HL-60/S4 (cell line): ENCODE measurements around the gene PPFIBP1.

Experiments
- in situ Hi-C: fragments of 300-500 bp; cut with MboI; formaldehyde crosslinking; loops from 2 replicates; pipeline ENCODE4 v1.14.3; 2022; ENCODE audit warnings: low sequenced_read_pairs

PPFIBP1 gene

DNA sequence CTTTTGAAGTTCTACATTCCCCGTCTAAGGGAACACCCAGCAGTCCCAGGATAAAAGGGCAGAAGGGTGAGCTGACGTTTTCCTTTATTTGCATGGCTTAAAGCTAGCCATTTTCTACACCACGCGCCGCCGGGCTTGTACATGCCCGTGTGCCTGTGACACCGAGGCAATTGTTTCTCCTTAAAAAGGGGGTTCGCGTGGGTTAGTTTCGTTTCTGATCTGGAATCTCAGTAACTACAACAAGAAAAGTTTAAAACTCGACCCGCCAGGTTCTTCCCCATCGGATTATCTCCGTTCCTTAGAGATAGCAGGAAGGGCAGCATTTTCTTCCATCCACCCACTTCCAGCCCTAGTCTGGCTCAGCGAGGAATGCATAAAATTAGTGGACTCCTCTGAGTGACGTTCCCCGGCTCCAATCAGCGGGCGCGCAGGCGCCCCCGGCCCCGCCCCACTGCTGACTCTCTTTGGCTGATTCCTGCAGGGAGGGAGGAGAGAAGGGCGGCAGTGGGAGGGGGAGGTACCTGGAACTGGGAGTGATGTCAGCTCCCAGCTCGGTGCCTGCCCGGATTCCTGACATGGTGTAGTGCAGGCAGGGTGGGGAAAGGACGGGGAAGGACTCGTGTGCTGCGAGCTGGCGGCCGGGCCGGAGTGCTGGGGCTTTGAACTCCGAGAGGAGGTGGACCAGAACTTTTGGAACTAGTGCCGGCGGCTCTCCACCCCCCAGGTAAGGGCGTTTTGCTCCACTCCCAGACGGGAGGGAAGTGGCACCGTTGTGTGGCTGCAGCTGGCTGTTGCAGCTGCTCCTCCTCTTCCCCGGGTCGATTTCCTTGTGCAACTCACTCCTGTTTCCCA, at the start of gene PPFIBP1:
PPFIBP1 (plus strand) TSS at position 565 of the 852 bp plus-strand sequence. CDS start 109,191 bp downstream, outside the sequence.
- in situ Hi-C loops: no loop called here

DNA sequence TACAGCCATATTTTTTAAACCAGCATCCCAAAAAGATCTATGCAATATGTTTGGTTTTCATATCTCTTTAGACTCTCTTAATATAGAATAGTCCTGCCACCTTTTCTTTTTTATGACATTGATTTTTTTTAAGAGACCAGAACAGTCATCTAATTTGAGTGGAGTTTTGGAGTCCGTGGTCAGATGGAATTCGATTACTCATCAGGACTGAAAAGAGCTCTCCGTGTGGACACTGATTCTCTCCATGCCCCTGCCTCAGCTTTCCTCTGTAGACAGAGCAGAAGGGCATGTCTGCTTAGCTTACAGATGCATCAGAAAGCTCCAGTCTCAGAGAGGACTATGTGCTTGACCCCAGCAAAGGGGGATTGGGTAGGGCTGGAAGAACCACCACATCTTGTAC, 49.7 kb upstream of the PPFIBP1 start:
- in situ Hi-C loops: no loop called here

DNA sequence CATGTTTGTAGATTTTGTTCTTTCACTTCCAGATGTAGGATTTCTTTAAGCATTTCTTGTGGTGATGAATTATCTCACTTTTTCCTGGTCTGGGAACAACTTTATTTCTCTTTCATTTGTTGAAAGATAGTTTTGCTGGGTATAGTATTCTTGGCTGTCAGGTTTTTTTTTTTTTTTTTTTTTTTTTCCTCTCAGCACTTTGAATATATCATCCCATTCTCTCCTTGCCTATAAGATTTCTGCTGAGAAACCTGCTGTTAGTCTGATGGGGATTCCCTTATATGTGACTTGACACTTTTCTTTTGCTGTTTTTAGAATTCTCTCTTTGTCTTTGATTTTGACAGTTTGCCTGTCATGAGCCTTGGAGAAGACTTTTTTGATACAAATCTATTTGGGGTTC, 47.0 kb upstream of the PPFIBP1 start:
- in situ Hi-C loops: no loop called here

DNA sequence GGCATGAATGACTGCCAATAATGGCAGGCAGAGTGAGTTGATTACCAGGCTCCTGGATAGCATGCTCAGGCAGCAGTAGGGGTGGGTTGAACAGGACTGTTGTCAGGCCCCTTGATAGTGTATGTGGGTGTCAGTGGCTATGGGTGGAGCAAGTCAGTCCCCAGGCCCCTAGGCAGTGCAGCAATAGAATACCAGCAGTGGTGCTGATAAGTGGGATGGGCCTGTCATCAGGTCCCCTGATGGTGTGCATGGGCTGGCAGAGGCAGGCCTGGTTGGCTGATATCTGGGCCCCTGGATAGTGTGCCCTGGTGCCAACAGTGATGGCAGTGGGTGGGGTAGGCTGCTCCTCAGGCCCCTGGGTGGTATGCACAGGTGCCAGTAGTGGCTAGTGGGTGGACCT, 45.1 kb upstream of the PPFIBP1 start:
- in situ Hi-C loops: no loop called here

DNA sequence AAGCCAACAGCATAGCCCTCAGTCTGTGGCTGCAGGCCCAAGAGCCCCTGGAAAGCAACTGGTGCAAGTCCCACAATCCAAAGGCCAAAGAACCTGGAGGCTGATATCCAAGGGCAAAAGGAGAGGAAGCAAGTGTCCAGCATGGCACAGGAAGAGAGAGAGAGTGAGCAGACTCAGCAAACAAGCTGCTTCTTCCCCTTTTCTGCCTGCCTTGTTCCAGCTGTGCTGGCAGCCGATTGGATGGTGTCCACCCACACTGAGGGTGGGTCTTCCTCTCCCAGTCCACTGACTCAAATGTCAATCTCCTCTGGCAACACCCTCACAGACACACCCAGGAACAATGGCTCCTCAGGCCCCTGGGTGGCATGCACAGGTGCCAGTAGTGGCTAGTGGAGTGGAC, 44.0 kb upstream of the PPFIBP1 start:
- in situ Hi-C loops: no loop called here

DNA sequence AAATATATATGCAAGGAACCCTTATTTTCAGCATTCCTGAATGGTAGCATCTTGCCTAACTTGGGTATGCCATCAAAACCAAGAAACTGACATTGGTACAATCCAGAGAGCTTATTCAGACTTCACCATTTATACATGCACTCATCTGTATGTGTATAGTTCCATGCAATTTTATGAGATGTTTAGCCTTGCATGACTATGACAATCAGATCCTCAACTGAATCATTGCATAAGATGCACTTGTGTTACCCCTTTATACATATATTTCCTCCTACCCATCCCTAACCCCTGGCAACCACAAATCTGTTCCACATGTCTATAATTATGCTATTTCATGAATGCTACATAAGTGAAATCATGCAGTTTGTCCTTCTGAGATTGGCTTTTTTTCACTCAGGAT, 37.0 kb upstream of the PPFIBP1 start:
- in situ Hi-C loops: no loop called here

DNA sequence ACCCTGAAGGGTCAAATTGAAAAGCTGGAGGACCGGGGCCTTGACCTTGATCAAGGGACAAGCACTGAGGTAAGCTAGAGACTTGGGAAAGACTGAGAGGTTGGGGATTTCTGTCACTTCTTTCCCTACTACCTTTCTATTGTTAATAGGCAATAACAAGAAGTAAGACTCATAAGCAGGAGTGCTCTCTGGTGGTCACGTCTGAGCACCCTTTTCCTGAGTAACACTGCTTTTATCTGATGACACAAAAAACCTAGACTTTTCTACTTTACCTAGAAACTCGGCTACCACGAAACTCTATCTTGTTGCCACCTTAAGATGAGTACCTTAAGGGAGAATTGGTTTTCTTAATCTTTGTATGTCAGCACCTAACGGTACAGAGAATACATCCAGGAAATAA, 35.5 kb upstream of the PPFIBP1 start:
- in situ Hi-C loops: no loop called here

DNA sequence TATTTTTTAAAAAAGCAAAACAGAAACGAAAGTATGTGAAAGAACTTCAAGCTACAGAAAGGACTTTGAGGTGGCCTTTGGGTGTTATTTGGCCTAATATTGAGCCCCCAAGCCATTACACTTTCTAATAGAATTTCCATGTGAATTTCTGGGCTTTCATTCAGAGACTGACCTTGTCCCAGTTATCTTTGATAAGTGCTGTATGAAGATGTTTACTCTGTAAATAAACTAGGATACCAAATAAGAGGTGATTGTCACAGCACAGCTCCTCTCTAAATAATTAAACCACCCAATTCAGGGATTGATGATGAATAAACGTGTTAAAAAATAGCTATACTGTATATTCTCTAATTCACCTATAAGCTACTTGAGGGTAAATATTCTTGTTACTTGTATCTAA, 32.8 kb upstream of the PPFIBP1 start:
- in situ Hi-C loops: no loop called here

DNA sequence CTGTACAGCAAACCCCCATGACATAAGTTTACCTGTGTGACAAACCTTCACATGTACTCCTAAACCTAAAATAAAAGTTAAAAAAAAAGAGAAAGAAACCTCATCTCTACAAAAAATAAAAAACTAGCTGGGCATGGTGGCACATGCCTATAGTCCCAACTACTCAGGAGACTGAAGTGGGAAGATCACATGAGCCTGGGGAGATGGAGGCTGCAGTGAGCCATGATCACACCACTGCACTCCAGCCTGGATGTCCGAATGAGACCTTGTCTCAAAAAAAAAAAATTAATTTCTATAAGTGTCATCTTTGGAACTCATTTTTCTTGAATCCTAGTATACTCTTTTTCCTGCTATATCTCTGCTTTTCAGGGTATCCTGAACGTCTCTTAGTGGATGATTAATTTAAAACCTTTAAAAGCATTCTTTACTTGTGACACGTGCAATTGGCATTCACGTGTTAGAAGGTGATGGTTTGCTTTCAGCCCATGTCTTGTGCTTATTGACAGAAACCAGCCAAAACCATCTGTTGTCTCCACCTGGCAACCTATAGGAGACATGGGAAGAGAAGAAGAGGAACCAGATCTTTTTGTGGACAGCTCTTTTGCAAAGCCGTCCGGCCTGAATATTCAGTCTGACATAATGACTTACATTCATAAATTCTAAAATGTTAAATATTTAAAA, 30.6 kb upstream of the PPFIBP1 start:
- in situ Hi-C loops: no loop called here

DNA sequence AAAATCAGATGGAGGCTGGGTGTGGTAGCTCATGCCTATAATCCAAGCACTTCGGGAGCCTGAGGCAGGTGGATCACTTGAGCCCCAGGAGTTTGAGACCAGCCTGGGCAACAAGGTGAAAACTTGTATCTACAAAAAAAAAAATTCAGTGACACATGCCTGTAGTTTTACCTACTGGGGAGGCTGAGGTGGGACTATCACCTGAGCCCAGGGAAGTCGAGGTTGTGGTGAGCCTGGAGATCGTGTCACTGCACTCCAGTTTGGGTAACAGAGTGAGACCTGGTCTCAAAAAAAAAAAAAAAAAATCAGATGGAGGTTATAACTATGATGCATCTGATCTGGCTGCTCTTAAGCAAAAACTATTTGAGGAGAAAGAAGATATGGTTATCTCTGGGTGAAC, 26.6 kb upstream of the PPFIBP1 start:
- in situ Hi-C loops: no loop called here

DNA sequence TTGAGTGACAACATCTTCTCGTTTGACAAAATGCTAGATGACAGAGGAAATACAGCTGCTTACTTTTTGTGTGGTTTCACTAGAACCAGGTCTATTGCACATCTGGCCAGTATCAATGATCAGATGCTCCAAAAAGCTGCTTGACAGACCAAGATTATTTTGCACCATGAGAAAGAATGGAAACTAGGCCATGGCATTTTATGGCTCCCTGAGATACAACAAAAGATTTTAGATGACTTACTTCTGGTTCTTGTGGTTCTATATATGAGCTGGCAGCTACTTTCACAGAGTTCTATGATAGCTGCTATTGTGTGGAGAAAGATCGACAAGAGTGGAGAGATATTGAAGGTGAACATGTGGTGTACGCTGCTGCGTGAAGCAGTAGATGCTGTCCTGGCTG, 25.9 kb upstream of the PPFIBP1 start:
- in situ Hi-C loops: no loop called here

DNA sequence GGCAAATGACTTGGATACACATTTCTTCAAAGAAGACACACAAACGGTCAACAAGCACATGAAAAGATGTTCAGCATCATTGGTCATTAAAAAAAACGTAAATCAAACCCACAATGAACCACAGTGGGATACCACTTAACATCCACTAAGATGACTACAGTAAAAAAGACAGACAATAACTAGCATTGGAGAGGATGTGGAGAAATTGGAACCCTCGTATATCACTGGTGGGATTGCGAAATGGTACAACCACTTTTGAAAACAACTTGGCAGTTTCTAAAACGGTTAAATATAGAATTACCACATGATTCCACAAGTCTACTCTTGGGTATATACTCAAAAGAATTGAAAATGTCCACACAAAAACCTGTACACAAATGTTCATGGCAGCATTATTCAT, 25.2 kb upstream of the PPFIBP1 start:
- in situ Hi-C loops: no loop called here

DNA sequence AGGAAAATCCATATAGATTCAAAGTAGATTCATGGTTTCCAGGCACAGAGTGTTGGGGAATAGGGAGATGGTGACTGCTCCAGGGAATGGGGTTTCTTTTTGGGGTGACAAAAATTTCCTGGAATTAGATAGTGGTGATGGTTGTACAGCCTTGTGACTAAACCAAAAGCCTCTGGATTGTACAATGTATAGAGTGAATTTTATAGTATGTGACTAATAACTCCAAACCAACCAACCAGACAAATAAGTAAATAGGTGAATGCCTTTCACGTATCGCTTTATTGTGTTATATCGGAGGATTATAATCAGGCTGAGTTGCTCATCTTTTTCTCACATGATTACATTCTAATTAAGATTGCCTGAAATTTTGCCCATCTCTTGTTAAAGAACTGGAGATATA, 24.6 kb upstream of the PPFIBP1 start:
- in situ Hi-C loops: no loop called here

DNA sequence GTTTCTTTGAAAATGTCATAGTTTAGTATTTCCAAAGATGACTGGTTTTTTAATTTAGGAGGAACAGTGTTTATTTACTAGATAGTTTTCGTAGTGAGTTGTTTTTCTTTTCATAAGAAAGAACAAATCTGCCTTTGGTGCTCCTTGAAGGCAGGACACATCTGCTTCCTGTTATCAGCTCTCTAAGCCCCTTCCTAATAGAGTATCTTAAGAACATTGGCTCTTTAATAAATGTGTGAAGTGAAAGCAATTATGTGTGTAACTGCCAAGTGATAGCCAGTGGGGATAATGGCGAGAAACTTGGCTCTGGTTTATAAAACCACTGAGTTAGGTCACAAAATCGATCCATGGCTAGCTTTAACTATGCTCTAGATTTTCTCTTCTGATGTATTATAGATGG, 23.5 kb upstream of the PPFIBP1 start:
- in situ Hi-C loops: no loop called here

DNA sequence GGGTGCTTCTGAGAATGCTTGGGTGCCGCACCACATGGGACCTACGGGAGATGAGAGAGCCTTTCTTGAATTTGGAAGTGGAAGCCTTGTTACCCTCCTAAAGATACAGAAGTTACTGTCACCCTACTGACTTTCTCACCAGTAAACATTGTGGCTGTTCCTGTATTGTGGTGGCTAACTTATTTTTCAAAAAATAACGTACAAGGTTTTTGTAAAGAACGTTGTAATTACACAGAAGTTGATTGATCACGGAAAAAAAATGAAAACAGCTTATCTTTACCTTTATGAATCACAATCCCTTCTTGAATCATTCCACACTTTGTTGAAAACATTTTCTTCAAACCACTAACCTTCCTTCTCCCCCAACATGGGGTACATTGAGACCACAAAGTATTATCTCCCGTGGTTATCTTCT, 22.0 kb upstream of the PPFIBP1 start:
- in situ Hi-C loops: no loop called here

DNA sequence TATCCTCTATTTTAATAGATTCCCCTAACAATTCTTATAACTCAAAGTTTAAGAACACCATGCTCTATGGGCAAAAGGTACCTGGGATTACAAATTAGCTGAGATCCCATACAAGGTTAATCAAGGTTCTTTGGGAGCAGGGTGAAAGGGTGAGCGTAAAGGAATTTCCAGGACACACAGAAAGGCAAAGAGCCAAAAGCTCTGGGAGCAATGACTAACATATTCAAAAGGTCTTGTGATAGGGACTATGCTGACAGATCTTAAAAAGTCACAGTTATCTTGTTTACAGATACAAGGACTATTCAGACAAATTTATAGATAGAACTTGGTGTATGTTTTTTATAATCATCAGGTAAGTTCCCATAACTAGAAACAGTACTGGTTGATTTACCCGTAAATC, 19.5 kb upstream of the PPFIBP1 start:
- in situ Hi-C loops: no loop called here

DNA sequence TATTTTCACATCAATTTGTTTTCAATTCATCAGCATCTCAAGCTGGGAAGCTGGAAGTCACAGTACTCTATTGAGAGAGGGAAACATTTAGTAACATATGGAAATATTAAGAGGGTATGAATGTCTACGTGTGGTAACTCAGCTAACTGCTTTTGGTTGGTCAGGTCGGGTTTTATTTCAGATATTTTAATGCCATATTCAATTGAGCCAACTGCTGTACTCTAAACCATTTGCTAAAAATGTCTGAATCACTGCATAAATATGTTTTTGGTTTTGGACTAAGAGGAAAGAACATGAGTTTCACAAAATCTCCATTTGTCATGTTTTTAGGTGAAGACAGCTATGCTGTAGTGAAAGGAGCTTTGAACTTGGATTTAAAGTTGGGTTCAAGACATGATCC, 18.9 kb upstream of the PPFIBP1 start:
- in situ Hi-C loops: no loop called here

DNA sequence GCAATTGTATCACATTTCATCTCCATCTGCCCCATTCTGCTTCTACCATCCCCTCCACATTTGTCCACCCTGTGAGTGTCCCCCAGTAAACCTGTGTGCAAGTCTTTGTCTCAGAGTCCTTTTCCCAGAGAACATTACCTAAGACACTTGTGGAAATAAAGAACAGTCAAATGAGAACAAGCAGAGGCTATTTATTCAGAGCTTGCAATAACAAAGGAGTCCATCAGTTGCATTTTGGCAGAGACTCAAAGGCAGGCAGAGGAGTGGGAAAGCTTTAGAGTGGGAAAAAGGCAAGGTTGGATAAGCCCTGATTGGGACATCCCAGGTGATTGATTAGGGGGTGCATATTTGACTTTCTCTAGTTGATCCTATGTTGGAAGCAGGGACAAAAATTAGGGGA, 18.2 kb upstream of the PPFIBP1 start:
- in situ Hi-C loops: no loop called here

DNA sequence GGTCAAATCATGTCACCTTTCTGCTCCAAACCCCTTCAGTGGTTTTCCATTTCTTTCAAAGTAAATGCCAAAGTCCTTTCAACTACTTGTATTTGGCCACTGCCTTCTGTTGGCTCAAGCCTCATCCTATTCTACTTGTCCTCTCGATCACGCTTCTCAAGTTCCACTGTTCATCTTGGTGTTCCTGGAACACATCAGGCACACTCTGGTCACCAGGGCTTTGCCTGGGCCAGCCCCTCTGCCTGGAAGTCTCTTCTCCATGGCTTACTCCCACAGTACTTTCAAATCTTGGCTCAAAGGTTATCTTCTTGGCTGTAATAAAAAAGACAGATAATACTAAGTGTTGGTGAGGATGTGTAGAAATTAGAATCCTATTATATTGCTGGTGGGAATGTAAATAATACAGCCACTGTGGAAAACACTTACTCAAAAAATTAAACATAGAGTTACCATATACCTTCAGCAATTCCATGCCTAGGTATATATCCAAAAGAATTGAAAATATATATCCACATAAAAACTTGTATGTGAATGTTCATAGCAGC, 17.3 kb upstream of the PPFIBP1 start:
- in situ Hi-C loops: no loop called here

DNA sequence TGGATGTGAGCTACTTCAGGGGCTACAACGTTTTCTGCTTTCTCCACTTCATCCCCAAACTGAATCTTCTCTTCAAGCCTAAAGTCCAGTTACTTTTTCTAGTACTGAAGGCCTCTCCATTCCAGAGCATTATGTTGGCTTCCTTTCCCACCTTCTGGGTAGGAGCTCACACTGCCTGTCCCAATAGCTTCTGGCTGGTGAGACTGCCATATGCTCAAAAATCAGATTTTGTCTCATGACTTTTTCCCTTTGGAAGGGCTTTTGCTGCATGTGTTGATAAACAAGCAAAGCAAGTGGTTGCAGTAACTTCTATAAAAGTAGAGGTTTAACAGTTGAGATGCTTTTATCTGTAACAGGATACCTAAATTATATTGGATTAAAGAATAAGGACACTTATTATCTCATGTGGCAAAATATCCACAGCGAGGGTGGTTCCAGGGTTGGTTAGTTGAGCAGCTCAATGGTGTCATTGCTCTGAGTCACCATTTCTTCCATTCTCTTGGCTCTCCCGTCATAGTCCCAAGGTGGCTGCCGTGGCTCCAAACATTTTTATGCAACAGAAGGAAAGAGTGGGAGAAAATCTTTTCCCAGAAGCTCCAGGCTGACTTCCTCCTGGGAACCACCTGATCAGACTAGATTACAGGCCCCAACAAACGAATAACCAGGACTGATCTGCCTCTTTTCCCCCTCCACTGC, 15.1 kb upstream of the PPFIBP1 start:
- in situ Hi-C loops: no loop called here

DNA sequence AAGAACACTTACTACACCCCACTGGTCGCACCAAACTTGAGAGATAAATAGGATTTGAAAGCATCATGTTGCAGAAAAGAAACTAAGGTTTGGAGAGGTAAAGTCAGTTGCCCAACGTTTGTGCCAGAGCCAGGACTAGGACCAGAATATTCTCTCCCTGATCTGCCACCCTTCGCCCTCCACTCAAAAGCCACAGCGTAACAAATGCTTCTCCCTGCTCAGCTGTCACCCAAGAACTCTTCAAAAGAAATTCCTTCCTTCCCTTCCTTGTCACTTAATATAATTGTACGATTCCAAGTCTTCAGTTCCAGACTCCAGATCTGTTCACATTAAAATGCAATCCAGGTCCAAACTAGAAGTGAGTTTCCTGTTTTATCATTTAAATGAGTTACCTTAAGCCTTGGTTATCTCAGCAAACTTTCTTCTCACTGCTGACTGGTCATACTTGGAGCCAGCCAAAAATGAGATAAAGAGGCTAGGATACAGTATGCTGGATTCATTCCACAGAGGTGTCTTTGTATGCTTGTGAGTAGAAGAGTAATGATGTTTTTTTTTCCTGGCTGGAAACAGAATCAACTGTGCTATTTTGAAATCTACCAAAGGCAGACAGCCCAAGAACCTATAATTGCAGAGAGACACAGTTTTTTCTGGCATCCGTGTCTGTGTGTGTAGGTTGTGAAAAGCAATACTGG, 12.8 kb upstream of the PPFIBP1 start:
- in situ Hi-C loops: no loop called here
